ENCODE data around the gene TTC39B.

The TTC39B gene

GRCh38 chr9:15139469-15139868, 167.5 kb downstream of the TTC39B start:
- no peak for DNase-seq (ENCODE audit: low spot score)
- no peak for TF ChIP-seq CTCF (IDR thresholded peaks at IDR 0.05; ENCODE audit: extremely low read depth, insufficient read depth, missing control alignments)
- in situ Hi-C loops (cut with MboI; ENCODE audit: low pct_unique_long_range_greater_than_20kb, low sequenced_read_pairs, unreplicated experiment), result no loop called here

- DNase-seq (ENCODE audit: low spot score), result no peak
- no peak for TF ChIP-seq CTCF (IDR thresholded peaks at IDR 0.05; ENCODE audit: extremely low read depth, insufficient read depth, missing control alignments)
- in situ Hi-C loops (cut with MboI; ENCODE audit: low pct_unique_long_range_greater_than_20kb, low sequenced_read_pairs, unreplicated experiment), result no loop called here
Measured at GRCh38 chr9:15138357-15138686, 168.7 kb downstream of the TTC39B start.

- TF ChIP-seq CTCF (IDR thresholded peaks at IDR 0.05; ENCODE audit: extremely low read depth, insufficient read depth, missing control alignments), result no peak
- no peak for DNase-seq (ENCODE audit: low spot score)
- in situ Hi-C loops (cut with MboI; ENCODE audit: low pct_unique_long_range_greater_than_20kb, low sequenced_read_pairs, unreplicated experiment), result no loop called here
Measured at GRCh38 chr9:15137658-15138356, 169.2 kb downstream of the TTC39B start.

- in situ Hi-C loops (cut with MboI; ENCODE audit: low pct_unique_long_range_greater_than_20kb, low sequenced_read_pairs, unreplicated experiment), result no loop called here
- no peak for DNase-seq (ENCODE audit: low spot score)
- no peak for TF ChIP-seq CTCF (IDR thresholded peaks at IDR 0.05; ENCODE audit: extremely low read depth, insufficient read depth, missing control alignments)
Measured at GRCh38 chr9:15137089-15137488, 169.9 kb downstream of the TTC39B start.

- in situ Hi-C loops (cut with MboI; ENCODE audit: low pct_unique_long_range_greater_than_20kb, low sequenced_read_pairs, unreplicated experiment), result no loop called here
- no peak for TF ChIP-seq CTCF (IDR thresholded peaks at IDR 0.05; ENCODE audit: extremely low read depth, insufficient read depth, missing control alignments)
- no peak for DNase-seq (ENCODE audit: low spot score)
Measured at GRCh38 chr9:15136646-15137045, 170.4 kb downstream of the TTC39B start.

- in situ Hi-C loops (cut with MboI; ENCODE audit: low pct_unique_long_range_greater_than_20kb, low sequenced_read_pairs, unreplicated experiment), result no loop called here
- peak; percentile 50 for DNase-seq (ENCODE audit: low spot score)
- TF ChIP-seq CTCF (IDR thresholded peaks at IDR 0.05; ENCODE audit: extremely low read depth, insufficient read depth, missing control alignments), result peak; percentile 81
Measured at GRCh38 chr9:15135164-15135792, 171.7 kb downstream of the TTC39B start.
